ENCODE measurements around the gene IL10. TPM values are rescaled to one million over a fixed set of nuclear protein-coding genes. Genes with fewer than 3 reads are reported as not detected.
A peak's percentile ranks its signal among the peaks of the same experiment; 100 is the strongest.

Gene IL10
- total and polyA plus RNA-seq, 11 donors: 0.27 to 5.0 (median 0.88) TPM; not detected in 1

GRCh38 chr1:206798384-206798996, 26.2 kb upstream of the IL10 start:
- no peak for DNase-seq
- ATAC-seq: no peak
- Histone ChIP-seq H3K27me3 (no peaks in the 10 kb centered on the region), H3K9me3 (no peaks in the 10 kb centered on the region), H3K27ac (no peak overlapping the region), H3K4me1 (peaks cover 0 to 24% (median 0%) of the 10 kb centered on the region in 12 donors), H3K36me3 (no peaks in the 10 kb centered on the region), H3K4me3 (no peak overlapping the region)
- TF ChIP-seq POLR2A (IDR thresholded peaks at IDR 0.05) (no peak), CTCF (IDR thresholded peaks at IDR 0.05) (no peak)
- intact Hi-C loops (cut with DNase I): no loop called here
- 85 to 89% (median 87%) methylated on average over 13 of the region's 13 CpGs for WGBS, 4 donors

DNA sequence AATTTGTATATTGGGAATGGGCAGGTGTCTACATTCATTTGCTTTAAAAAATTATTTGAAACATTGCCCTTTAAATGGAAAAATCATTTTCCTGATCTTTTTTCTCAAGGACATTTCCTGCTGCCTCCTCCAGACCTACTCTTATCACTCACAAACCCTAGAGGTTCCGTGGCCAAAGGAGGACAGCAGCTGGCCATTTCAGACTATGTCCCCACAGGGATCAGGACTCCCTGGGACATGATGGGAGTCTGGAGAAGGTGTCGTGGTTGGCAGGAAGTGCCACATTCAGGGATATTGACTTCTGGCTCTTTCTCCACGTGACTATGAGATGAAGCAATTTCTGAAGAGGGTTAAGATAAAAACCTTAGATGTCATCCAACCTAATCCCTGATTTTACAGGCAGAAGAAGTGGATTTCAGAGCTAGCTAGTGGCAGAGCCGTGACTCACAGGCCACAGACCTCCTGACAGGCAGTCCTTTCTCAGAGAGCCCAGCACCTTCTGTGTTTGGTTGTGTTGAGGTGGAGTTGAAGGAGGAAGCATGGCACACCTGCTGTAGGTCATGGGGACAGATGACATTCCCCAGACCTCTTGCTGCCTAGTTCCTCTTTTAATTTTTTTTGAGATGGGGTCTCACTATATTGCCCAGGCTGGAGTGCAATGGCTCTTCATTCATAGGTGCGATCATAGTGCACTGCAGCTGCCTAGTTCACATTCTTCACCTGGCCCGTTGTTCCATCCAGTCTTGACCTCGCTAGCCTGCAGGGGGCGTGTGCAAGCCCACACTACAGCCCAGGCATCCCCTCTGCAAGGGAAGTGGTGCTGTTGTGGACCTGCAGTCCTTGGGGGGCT, 25.5 kb upstream of the IL10 start:
- peaks cover 0 to 20% (median 0%) of the 10 kb centered on the region in 12 donors for H3K4me1 ChIP-seq
- H3K27ac ChIP-seq: no peak overlapping the region
- no peaks in the 10 kb centered on the region for H3K36me3 ChIP-seq
- intact Hi-C loops (cut with DNase I): no loop called here
- DNase-seq: no peak
- 38 to 46% (median 40%) methylated on average over 8 of the region's 8 CpGs for WGBS, 4 donors
- H3K27me3 ChIP-seq: no peaks in the 10 kb centered on the region
- H3K9me3 ChIP-seq: no peaks in the 10 kb centered on the region
- TF ChIP-seq CTCF (IDR thresholded peaks at IDR 0.05) (peak in 11 of 12 donors; percentile 10 to 49 (median 40)), POLR2A (IDR thresholded peaks at IDR 0.05) (no peak)
- ATAC-seq: peak in 1 of 4 donors; percentile 66
- H3K4me3 ChIP-seq: no peak overlapping the region

DNA sequence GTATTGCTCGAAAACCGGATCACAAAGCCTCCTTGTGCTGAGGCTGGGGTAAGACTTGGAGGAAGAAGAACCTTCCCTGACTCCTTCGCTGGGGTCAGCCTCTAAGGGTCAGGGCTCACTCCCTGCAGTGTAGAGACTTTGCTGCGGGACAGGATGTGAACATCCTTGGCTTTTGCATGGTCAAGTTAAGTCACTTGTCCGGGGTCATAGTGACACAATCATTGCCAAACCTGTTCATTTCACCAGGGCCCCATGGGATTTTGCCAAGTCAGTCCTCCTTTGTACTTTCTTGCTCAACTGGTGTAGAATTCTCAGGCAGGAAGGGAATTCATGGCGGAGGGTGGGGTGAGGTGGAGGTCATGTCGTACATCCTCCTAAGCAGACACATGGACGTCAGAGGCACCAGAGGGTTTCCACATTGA, 24.7 kb upstream of the IL10 start:
- no peak for TF ChIP-seq POLR2A (IDR thresholded peaks at IDR 0.05)
- no peak for TF ChIP-seq CTCF (IDR thresholded peaks at IDR 0.05)
- WGBS, 4 donors: 79 to 85% (median 85%) methylated on average over 8 of the region's 8 CpGs
- H3K9me3 ChIP-seq: no peaks in the 10 kb centered on the region
- ATAC-seq (peak in 1 of 4 donors; percentile 51), DNase-seq (no peak)
- no peak overlapping the region for H3K4me3 ChIP-seq
- peaks cover 0 to 19% (median 0%) of the 10 kb centered on the region in 12 donors for H3K4me1 ChIP-seq
- intact Hi-C loops (cut with DNase I): no loop called here
- no peaks in the 10 kb centered on the region for H3K27me3 ChIP-seq
- H3K27ac ChIP-seq: peak overlapping the region in 1 of 12 donors; percentile 25
- no peaks in the 10 kb centered on the region for H3K36me3 ChIP-seq

- TF ChIP-seq CTCF (IDR thresholded peaks at IDR 0.05) (no peak), POLR2A (IDR thresholded peaks at IDR 0.05) (no peak)
- Histone ChIP-seq H3K27ac (no peak overlapping the region), H3K27me3 (no peaks in the 10 kb centered on the region), H3K36me3 (no peaks in the 10 kb centered on the region), H3K4me1 (peaks cover 0 to 23% (median 0%) of the 10 kb centered on the region in 12 donors), H3K4me3 (no peak overlapping the region), H3K9me3 (no peaks in the 10 kb centered on the region)
- intact Hi-C loops (cut with DNase I): no loop called here
- no peak for DNase-seq
- ATAC-seq: no peak
- 86 to 93% (median 91%) methylated on average over 3 of the region's 3 CpGs for WGBS, 4 donors
Measured at GRCh38 chr1:206796116-206796515, 23.8 kb upstream of the IL10 start.

Measured in heart left ventricle (tissue), 16 donors.